GM12878 (cell line): Measurements from ENCODE around the gene HEPACAM. TPM values are rescaled to one million over a fixed set of nuclear protein-coding genes. Genes with fewer than 3 reads are reported as not detected.

Experiments used
- ATAC-seq: fragments of 200-7000 bp; cut with Tn5 transposase; 3 replicates; pipeline ENCODE4 v1.9.1; 2020; ENCODE audit warnings: mild to moderate bottlenecking, moderate library complexity
- BruUV-seq: library from RNA; stranded (reverse); fragments of 400-500 nt; replicated peaks from 2 replicates; lab custom pipeline; 2021; lab: Mats Ljungman, UMichigan
- CTCF ChIA-PET: fragments of 300-600 bp; sonication (Branson Sonifier 250); formaldehyde crosslinking; extraction: SDS; loops from one replicate; lab custom pipeline; 2021; ENCODE audit warnings: inconsistent platforms; lab: Yijun Ruan, JAX
- POLR2A ChIA-PET: fragments of 350-600 bp; formaldehyde crosslinking; extraction: SDS; loops from one replicate; lab custom pipeline; 2021; ENCODE audit warnings: inconsistent platforms; lab: Charles Lee
- RAD21 ChIA-PET: fragments of 300-600 bp; sonication (Branson Sonifier 250); formaldehyde crosslinking; loops from one replicate; lab custom pipeline; 2023; ENCODE audit warnings: antibody characterized with exemption; ENCODE audit not compliant: unreplicated experiment; lab: Charles Lee
- SMC1A ChIA-PET: fragments of 300-600 bp; sonication (Branson Sonifier 250); formaldehyde crosslinking; loops from one replicate; lab custom pipeline; 2023; ENCODE audit not compliant: unreplicated experiment, uncharacterized antibody; lab: Charles Lee
- DNase-seq: peaks from one replicate; pipeline ENCODE4 v3.0.0-alpha.2; 2011; ENCODE audit warnings: low read depth, low spot score
- FAIRE-seq: peaks from 3 replicates; lab custom pipeline; 2011; peaks lifted over from hg19 to GRCh38; lab: Jason Lieb, UNC
- H2AFZ ChIP-seq: 2 replicates; pipeline ENCODE4 v1.6.0; 2011; ENCODE audit warnings: low read depth, low read length, control low read depth; ENCODE audit not compliant: control insufficient read depth
- H3K27ac ChIP-seq: 2 replicates; pipeline ENCODE4 v1.5.1; 2011; ENCODE audit warnings: control low read depth; ENCODE audit not compliant: control insufficient read depth, insufficient read depth
- H3K27me3 ChIP-seq, 2 experiments: replicated peaks in 1 of 2; 2 replicates each; pipeline versions ENCODE4 v1.6.0 to v1.6.1; 2011; ENCODE audit warnings: low read length in 1 of 2; ENCODE audit not compliant: control insufficient read depth in 2 of 2, insufficient read depth in 2 of 2
- H3K36me3 ChIP-seq, 2 experiments: 2 replicates each; pipeline ENCODE4 v1.5.1; 2011; ENCODE audit warnings: low read length in 1 of 2; ENCODE audit not compliant: control insufficient read depth in 2 of 2, insufficient read depth in 2 of 2
- H3K4me1 ChIP-seq: 2 replicates; pipeline ENCODE4 v1.6.1; 2011; ENCODE audit warnings: mild to moderate bottlenecking, low read length, moderate library complexity, mixed read lengths; ENCODE audit not compliant: control insufficient read depth, insufficient read depth
- H3K4me2 ChIP-seq: 2 replicates; pipeline ENCODE4 v1.6.0; 2011; ENCODE audit warnings: control low read depth; ENCODE audit not compliant: control insufficient read depth, insufficient read depth
- H3K4me3 ChIP-seq: fragments of 200-600 bp; sonication (generic); 2 replicates; pipeline ENCODE4 v1.5.1; 2016
- H3K79me2 ChIP-seq: 2 replicates; pipeline ENCODE4 v1.6.0; 2011; ENCODE audit warnings: low read length; ENCODE audit not compliant: control insufficient read depth, insufficient read depth
- H3K9ac ChIP-seq: 2 replicates; pipeline ENCODE4 v1.8.0; 2011; ENCODE audit warnings: low read length, control low read depth, mixed read lengths; ENCODE audit not compliant: control insufficient read depth, insufficient read depth
- H3K9me3 ChIP-seq: replicated peaks from 3 replicates; pipeline ENCODE4 v1.5.1; 2011; ENCODE audit warnings: mild to moderate bottlenecking, low read length; ENCODE audit not compliant: control insufficient read depth, insufficient read depth
- H4K20me1 ChIP-seq: 2 replicates; pipeline ENCODE4 v1.6.0; 2011; ENCODE audit not compliant: control insufficient read depth, insufficient read depth
- CEBPB ChIP-seq, 2 experiments: fragments of 150-350 bp in 1 of 2; IDR thresholded peaks; 2 replicates each; pipeline ENCODE4 v1.6.1; 2012 to 2014; ENCODE audit warnings: low read depth in 2 of 2, low read length in 2 of 2, borderline replicate concordance in 1 of 2, inconsistent platforms in 1 of 2
- NFIC ChIP-seq: IDR thresholded peaks from 2 replicates; pipeline ENCODE4 v1.6.1; 2012; ENCODE audit warnings: low read depth, mild to moderate bottlenecking, inconsistent platforms, low read length, moderate library complexity
- RELA ChIP-seq: fragments of 450-650 bp; IDR thresholded peaks from 2 replicates; pipeline ENCODE4 v1.8.0; 2014; ENCODE audit warnings: borderline replicate concordance; ENCODE audit not compliant: partially characterized antibody
- SRF ChIP-seq, 2 experiments: IDR thresholded peaks; 2 replicates each; pipeline ENCODE4 v1.6.1; 2011; ENCODE audit warnings: low read depth in 2 of 2, low read length in 2 of 2, mild to moderate bottlenecking in 1 of 2, moderate library complexity in 1 of 2
- TCF7 ChIP-seq: IDR thresholded peaks from 2 replicates; pipeline ENCODE4 v1.6.1; 2014; ENCODE audit warnings: antibody characterized with exemption, borderline replicate concordance
- YY1 ChIP-seq: IDR thresholded peaks from 2 replicates; pipeline ENCODE4 v1.6.1; 2011; ENCODE audit warnings: low read depth, mild to moderate bottlenecking, low read length
- WGBS: methylation state at CpG from one replicate; pipeline ENCODE4 v1.1.6; 2016; ENCODE audit warnings: low lambda C conversion rate; ENCODE audit not compliant: insufficient replicate concordance, insufficient coverage; ENCODE audit errors: missing lambda C conversion rate; 5-methylcytosine and 5-hydroxymethylcytosine counted together
- in situ Hi-C: fragments of 300-500 bp; cut with MboI; formaldehyde crosslinking; loops from 9 replicates; pipeline ENCODE4 v1.14.3; 2018; ENCODE audit warnings: mixed read lengths
- intact Hi-C: fragments of 100-400 bp; cut with micrococcal nuclease; formaldehyde crosslinking; loops from one replicate; pipeline ENCODE4 v1.14.2; 2022; ENCODE audit not compliant: unreplicated experiment
- polyA plus RNA-seq, 11 experiments: library from polyadenylated mRNA; depleted of rRNA in 4 of 11; unstranded in 6 of 11; stranded (reverse) in 5 of 11; fragments of >200 nt; fragmentation: Nextera tagmentation in 4 of 11; fragmentation: Illumina TruSeq in 1 of 11; extraction: Ambion mirVana in 4 of 11; extraction: Trizol in 1 of 11; gene quantifications; 1 replicate in 1 of 11; 2 replicates in 10 of 11; pipeline versions ENCODE4 v1.2.1 to v1.2.3, GENCODE V29; 2011 to 2016; ENCODE audit warnings: inconsistent platforms in 2 of 11, missing spikeins in 2 of 11, low read depth in 1 of 11
- total RNA-seq, 4 experiments: library from RNA; depleted of rRNA in 3 of 4; stranded (reverse); fragments of >200 nt in 3 of 4; fragmentation: Illumina TruSeq in 1 of 4; extraction: Trizol in 1 of 4; gene quantifications; 2 replicates each; pipeline versions ENCODE4 v1.2.1 to v1.2.3, GENCODE V29; 2013 to 2021
- TF ChIP-seq, protein P1 (sequence below): IDR thresholded peaks from 2 replicates; pipeline ENCODE4 v1.6.1; 2012; ENCODE audit warnings: improper control_type of control experiment, low read depth, low read length; ENCODE audit not compliant: insufficient replicate concordance

HEPACAM gene
- total and polyA plus RNA-seq, 10 of the 15 experiments (the other 5 are each of a cell fraction or from before 2014, with no cell fraction given), result 0.03 TPM; not detected in 9

DNA sequence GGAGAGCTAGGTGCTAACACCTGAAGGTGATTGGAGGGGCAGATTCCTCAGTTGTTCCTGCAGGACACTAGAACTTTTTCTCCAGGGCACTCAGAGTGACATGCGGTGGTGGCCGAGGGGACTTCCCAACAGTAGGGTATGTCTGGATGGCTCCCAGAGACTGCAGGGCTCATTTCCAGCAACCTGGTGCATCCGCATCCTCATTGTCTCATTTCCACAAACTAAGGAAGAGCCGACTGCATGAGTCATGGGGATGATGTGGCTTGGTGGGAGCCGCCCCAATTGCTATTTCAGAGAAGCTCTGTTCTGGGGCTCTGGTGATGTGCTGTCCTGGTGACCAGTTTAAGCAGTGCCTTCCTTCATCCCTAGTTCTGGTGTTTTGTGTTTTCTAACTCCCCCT lies 35.4 kb downstream of the HEPACAM start:
- ATAC-seq (no peak), DNase-seq (no peak), FAIRE-seq (no peak)
- H3K36me3 ChIP-seq, result no peaks in the 10 kb centered on the region
- 57% methylated on average over 5 of the region's 5 CpGs for WGBS
- peaks cover 3 to 5% of the 10 kb centered on the region in 2 experiments; a peak in 3 of 4 replicates for H3K27me3 ChIP-seq
- H3K4me3 ChIP-seq, result no peak overlapping the region
- H3K79me2 ChIP-seq, result no peaks in the 10 kb centered on the region
- H3K9ac ChIP-seq, result no peak overlapping the region
- H3K27ac ChIP-seq, result no peak overlapping the region
- TF ChIP-seq NFIC (no peak), TCF7 (no peak), SRF (IDR thresholded peaks at IDR 0.05; ENCODE audit: low read depth in 2 of 2, low read length in 2 of 2) (no peak), YY1 (no peak), RELA (no peak), CEBPB (IDR thresholded peaks at IDR 0.05; ENCODE audit: borderline replicate concordance in 1 of 2, low read depth in 2 of 2, low read length in 2 of 2) (no peak)
- TF ChIP-seq, protein P1, sequence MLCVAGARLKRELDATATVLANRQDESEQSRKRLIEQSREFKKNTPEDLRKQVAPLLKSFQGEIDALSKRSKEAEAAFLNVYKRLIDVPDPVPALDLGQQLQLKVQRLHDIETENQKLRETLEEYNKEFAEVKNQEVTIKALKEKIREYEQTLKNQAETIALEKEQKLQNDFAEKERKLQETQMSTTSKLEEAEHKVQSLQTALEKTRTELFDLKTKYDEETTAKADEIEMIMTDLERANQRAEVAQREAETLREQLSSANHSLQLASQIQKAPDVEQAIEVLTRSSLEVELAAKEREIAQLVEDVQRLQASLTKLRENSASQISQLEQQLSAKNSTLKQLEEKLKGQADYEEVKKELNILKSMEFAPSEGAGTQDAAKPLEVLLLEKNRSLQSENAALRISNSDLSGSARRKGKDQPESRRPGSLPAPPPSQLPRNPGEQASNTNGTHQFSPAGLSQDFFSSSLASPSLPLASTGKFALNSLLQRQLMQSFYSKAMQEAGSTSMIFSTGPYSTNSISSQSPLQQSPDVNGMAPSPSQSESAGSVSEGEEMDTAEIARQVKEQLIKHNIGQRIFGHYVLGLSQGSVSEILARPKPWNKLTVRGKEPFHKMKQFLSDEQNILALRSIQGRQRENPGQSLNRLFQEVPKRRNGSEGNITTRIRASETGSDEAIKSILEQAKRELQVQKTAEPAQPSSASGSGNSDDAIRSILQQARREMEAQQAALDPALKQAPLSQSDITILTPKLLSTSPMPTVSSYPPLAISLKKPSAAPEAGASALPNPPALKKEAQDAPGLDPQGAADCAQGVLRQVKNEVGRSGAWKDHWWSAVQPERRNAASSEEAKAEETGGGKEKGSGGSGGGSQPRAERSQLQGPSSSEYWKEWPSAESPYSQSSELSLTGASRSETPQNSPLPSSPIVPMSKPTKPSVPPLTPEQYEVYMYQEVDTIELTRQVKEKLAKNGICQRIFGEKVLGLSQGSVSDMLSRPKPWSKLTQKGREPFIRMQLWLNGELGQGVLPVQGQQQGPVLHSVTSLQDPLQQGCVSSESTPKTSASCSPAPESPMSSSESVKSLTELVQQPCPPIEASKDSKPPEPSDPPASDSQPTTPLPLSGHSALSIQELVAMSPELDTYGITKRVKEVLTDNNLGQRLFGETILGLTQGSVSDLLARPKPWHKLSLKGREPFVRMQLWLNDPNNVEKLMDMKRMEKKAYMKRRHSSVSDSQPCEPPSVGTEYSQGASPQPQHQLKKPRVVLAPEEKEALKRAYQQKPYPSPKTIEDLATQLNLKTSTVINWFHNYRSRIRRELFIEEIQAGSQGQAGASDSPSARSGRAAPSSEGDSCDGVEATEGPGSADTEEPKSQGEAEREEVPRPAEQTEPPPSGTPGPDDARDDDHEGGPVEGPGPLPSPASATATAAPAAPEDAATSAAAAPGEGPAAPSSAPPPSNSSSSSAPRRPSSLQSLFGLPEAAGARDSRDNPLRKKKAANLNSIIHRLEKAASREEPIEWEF, result no peak
- H3K9me3 ChIP-seq, result no peaks in the 10 kb centered on the region
- no peaks in the 10 kb centered on the region for H3K4me1 ChIP-seq
- ChIA-PET SMC1A (no interaction called here), POLR2A (no interaction called here), CTCF (no interaction called here), RAD21 (no interaction called here)
- intact Hi-C loops, result no loop called here
- no TSS peak for BruUV-seq
- in situ Hi-C loops, result no loop called here
- no peaks in the 10 kb centered on the region for H4K20me1 ChIP-seq
- H2AFZ ChIP-seq, result no peak overlapping the region
- no peak overlapping the region for H3K4me2 ChIP-seq
